Ishikawa (cell line): ENCODE data around the gene BCL2L2.
A peak's percentile ranks its signal among the peaks of the same experiment; 100 is the strongest.

Experiments used
- CEBPB ChIP-seq: IDR thresholded peaks from 2 replicates; pipeline ENCODE4 v1.6.1; 2012
- CREB1 ChIP-seq: IDR thresholded peaks from 2 replicates; pipeline ENCODE4 v1.6.1; 2012; ENCODE audit warnings: low read depth
- EGR1 ChIP-seq: IDR thresholded peaks from 2 replicates; pipeline ENCODE4 v1.6.1; 2012
- EP300 ChIP-seq: IDR thresholded peaks from 2 replicates; pipeline ENCODE4 v1.6.1; 2012; ENCODE audit warnings: borderline replicate concordance
- FOXM1 ChIP-seq: IDR thresholded peaks from 2 replicates; pipeline ENCODE4 v1.6.1; 2012; ENCODE audit warnings: low read depth, borderline replicate concordance
- NFIC ChIP-seq: IDR thresholded peaks from 2 replicates; pipeline ENCODE4 v1.6.1; 2012
- RAD21 ChIP-seq: IDR thresholded peaks from 2 replicates; pipeline ENCODE4 v1.6.1; 2012; ENCODE audit warnings: low read depth
- TAF1 ChIP-seq: IDR thresholded peaks from 2 replicates; pipeline ENCODE4 v1.6.1; 2012; ENCODE audit warnings: low read depth, mild to moderate bottlenecking
- TCF12 ChIP-seq: IDR thresholded peaks from 2 replicates; pipeline ENCODE4 v1.6.1; 2012; ENCODE audit warnings: low read depth
- TEAD4 ChIP-seq: IDR thresholded peaks from 2 replicates; pipeline ENCODE4 v1.6.1; 2012
- USF1 ChIP-seq: IDR thresholded peaks from 2 replicates; pipeline ENCODE4 v1.6.1; 2012
- YY1 ChIP-seq: IDR thresholded peaks from 2 replicates; pipeline ENCODE4 v1.6.1; 2012; ENCODE audit warnings: low read depth
- ZBTB7A ChIP-seq: IDR thresholded peaks from 2 replicates; pipeline ENCODE4 v1.6.1; 2012; ENCODE audit warnings: low read depth
- TF ChIP-seq, protein P1 (sequence below): IDR thresholded peaks from 2 replicates; pipeline ENCODE4 v1.6.1; 2012; ENCODE audit warnings: low read depth, mild to moderate bottlenecking
- TF ChIP-seq, protein P2 (sequence below): IDR thresholded peaks from 2 replicates; pipeline ENCODE4 v1.6.1; 2012

BCL2L2 gene

DNA sequence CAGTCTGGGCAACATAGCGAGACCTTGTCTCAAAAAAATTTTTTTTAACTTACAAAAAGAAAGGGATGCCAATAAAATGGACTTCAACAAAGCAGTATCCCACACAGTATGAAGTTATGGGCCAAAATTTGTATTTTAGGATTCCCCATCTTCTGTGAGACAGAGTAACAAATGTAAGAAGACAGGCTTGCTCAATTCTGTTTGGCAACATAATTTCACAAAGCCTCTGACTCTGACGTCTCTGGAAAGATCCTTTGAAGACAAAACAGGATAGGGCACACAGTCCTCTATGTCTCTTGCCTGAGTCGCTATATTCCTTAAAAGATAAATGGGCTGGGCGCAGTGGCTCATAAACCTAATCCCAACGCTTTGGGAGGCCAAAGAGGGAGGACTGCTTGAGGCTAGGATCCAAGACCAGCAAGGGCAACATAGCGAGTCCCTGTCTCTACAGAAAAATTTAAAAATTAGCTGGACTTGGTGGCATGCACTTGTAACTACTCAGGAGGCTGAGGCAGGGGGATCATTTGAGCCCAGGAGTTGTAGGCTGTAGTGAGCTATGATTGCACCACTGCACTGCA is 19.6 kb upstream of the BCL2L2 start:
- TF ChIP-seq FOXM1, result no peak
- TF ChIP-seq USF1, result no peak
- no peak for TF ChIP-seq YY1
- no peak for TF ChIP-seq EP300
- no peak for TF ChIP-seq CEBPB
- no peak for TF ChIP-seq RAD21
- no peak for TF ChIP-seq ZBTB7A
- no peak for TF ChIP-seq CREB1
- TF ChIP-seq TAF1, result no peak
- TF ChIP-seq, protein P1, sequence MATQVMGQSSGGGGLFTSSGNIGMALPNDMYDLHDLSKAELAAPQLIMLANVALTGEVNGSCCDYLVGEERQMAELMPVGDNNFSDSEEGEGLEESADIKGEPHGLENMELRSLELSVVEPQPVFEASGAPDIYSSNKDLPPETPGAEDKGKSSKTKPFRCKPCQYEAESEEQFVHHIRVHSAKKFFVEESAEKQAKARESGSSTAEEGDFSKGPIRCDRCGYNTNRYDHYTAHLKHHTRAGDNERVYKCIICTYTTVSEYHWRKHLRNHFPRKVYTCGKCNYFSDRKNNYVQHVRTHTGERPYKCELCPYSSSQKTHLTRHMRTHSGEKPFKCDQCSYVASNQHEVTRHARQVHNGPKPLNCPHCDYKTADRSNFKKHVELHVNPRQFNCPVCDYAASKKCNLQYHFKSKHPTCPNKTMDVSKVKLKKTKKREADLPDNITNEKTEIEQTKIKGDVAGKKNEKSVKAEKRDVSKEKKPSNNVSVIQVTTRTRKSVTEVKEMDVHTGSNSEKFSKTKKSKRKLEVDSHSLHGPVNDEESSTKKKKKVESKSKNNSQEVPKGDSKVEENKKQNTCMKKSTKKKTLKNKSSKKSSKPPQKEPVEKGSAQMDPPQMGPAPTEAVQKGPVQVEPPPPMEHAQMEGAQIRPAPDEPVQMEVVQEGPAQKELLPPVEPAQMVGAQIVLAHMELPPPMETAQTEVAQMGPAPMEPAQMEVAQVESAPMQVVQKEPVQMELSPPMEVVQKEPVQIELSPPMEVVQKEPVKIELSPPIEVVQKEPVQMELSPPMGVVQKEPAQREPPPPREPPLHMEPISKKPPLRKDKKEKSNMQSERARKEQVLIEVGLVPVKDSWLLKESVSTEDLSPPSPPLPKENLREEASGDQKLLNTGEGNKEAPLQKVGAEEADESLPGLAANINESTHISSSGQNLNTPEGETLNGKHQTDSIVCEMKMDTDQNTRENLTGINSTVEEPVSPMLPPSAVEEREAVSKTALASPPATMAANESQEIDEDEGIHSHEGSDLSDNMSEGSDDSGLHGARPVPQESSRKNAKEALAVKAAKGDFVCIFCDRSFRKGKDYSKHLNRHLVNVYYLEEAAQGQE, result no peak
- TF ChIP-seq NFIC, result no peak
- TF ChIP-seq TCF12, result no peak
- TF ChIP-seq TEAD4, result no peak
- TF ChIP-seq, protein P2, sequence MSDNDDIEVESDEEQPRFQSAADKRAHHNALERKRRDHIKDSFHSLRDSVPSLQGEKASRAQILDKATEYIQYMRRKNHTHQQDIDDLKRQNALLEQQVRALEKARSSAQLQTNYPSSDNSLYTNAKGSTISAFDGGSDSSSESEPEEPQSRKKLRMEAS, result no peak
- TF ChIP-seq EGR1, result no peak

- TF ChIP-seq EP300, result no peak
- peak; percentile 42 for TF ChIP-seq RAD21
- TF ChIP-seq CREB1, result no peak
- TF ChIP-seq TAF1, result no peak
- peak; percentile 21; the same call in 1 of the 2 replicates for TF ChIP-seq TCF12
Observed at GRCh38 chr14:23294734-23295561, 11.7 kb upstream of the BCL2L2 start.

- TF ChIP-seq USF1 (no peak), RAD21 (no peak), EGR1 (no peak), EP300 (no peak), NFIC (no peak), YY1 (no peak), CEBPB (no peak)
- TF ChIP-seq, protein P2, result no peak
Observed at GRCh38 chr14:23296012-23296777, 10.4 kb upstream of the BCL2L2 start.

- TF ChIP-seq TAF1 (no peak), RAD21 (no peak)
Observed at GRCh38 chr14:23297096-23297495, 9.5 kb upstream of the BCL2L2 start.

GRCh38 chr14:23297611-23298277 is 8.9 kb upstream of the BCL2L2 start:
- TF ChIP-seq CREB1, result no peak
- TF ChIP-seq, protein P2, result no peak
- no peak for TF ChIP-seq CEBPB
- no peak for TF ChIP-seq ZBTB7A
- no peak for TF ChIP-seq TAF1
- TF ChIP-seq TEAD4, result no peak
- TF ChIP-seq TCF12, result no peak
- no peak for TF ChIP-seq EP300
- TF ChIP-seq USF1, result no peak
- no peak for TF ChIP-seq EGR1

GRCh38 chr14:23299211-23299957 is 7.2 kb upstream of the BCL2L2 start:
- TF ChIP-seq CREB1, result no peak
- TF ChIP-seq RAD21, result peak; percentile 23; the same call in 1 of the 2 replicates
- no peak for TF ChIP-seq TEAD4
